Gastrocnemius medialis (tissue), 4 donors: Measurements from ENCODE around the gene CTAGE4.

Source experiments
- CTCF ChIP-seq, 5 experiments: fragments of 450-650 bp in 3 of 5; fragments of 200-600 bp in 2 of 5; sonication (generic) in 2 of 5; IDR thresholded peaks in 4 of 5; conservative IDR thresholded peaks in 1 of 5; 1 replicate in 4 of 5; 2 replicates in 1 of 5; pipeline ENCODE4 v1.5.1; 2016 to 2019; ENCODE audit warnings: antibody characterized with exemption in 5 of 5, mild to moderate bottlenecking in 3 of 5, moderate library complexity in 3 of 5
- POLR2A ChIP-seq, 2 donors: fragments of 450-650 bp; IDR thresholded peaks; one replicate each; pipeline ENCODE4 v1.6.1; 2017; ENCODE audit warnings: antibody characterized with exemption in 2 of 2, mild to moderate bottlenecking in 2 of 2, moderate library complexity in 2 of 2

GRCh38 chr7:144142187-144142586, 41.1 kb upstream of the CTAGE4 start:
- TF ChIP-seq CTCF (IDR thresholded peaks at IDR 0.05 in 4 of 5, conservative IDR thresholded peaks at IDR 0.05 in 1 of 5), result no peak
- no peak for TF ChIP-seq POLR2A (IDR thresholded peaks at IDR 0.05)
